NOMO-1 treated with dmso at 0.1 percent for 144 hours (cell line): ENCODE measurements around the gene KRTAP29-1.

Source experiments
- DNase-seq: peaks from one replicate; lab custom pipeline; 2025; ENCODE audit not compliant: unreplicated experiment; lab: John Stamatoyannopoulos, UW

Gene KRTAP29-1

GRCh38 chr17:41328207-41328606 is 25.6 kb upstream of the KRTAP29-1 start:
- DNase-seq: no peak

DNA sequence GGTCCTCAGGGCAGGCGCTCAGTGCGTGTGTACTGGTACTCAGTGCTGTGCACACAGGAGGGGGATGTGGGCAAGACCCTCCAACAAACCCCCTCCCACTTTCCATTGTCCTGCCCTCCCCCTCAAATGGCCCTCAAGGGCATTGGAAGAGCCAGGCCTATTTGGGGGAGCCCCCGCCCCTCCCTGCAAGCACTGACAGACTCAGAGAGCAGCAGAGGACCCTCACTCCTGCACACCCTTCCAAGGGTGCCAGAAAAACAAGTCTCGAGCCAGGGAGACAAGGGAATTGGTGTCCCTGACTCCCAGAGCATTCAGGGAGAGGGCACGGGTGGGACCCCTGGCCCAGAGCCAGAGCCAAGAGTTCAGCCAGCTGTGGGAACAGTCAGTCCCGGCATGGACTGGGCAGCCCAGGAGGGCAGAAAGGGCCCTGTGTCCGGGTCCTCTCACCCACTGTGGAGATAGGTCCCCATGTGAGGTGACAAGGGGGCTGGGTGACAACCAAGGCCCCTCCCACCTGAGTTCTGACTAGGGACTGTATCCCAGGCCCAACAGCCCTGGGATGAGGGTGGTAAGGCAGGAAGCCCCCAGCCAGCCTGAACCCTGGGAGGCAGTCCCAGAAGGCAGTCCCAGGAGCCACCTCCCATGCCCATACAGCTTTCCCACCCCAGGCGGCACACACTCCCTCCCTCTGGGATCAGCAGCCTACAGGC is 24.9 kb upstream of the KRTAP29-1 start:
- DNase-seq: no peak

DNA sequence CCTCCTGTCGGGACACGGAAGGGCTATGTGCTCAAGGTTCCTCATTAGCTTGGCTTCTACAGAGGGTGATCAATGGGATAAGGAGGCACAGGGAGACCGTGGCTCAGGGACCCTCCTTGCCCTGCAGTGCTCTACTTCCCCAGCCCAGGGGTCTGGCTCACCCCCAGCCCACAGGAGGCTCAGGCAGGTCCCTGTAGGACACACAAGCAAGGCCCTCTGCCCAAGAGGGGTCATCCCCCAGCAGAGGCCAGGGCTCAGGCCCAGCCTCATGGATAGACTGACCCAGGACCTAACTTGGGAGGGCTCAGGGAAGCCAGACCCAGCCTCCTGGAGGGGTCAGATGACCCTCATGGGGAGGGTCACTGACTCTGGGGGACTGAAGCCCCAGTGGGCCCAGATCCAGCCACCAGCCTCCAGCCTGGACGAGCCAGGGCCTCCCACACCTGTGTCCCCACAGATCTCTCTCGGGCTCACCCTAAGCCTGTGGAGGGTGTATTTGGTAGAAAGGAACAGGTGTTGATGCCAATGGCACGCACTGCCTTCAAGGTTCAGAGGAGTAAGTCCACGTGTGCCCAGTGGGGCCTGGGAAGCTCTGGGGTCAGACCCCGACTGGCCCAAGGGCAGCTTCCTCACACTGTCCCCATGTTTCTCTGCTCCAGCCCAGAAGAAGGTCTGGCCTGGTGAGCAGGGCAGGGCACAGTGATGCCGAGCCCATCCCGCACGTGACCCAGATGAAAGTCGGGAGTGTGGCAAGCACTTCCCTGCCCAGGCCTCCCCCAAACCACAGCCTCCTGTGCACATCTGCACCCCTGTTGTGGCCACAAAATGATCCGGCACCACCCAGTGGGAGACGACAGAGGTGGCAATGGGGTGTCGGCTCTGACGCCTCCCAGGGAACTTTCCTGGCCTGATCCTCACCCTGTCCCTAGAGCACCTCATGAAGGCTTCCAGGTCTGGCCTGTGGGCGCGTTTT is 23.8 kb upstream of the KRTAP29-1 start:
- no peak for DNase-seq

DNA sequence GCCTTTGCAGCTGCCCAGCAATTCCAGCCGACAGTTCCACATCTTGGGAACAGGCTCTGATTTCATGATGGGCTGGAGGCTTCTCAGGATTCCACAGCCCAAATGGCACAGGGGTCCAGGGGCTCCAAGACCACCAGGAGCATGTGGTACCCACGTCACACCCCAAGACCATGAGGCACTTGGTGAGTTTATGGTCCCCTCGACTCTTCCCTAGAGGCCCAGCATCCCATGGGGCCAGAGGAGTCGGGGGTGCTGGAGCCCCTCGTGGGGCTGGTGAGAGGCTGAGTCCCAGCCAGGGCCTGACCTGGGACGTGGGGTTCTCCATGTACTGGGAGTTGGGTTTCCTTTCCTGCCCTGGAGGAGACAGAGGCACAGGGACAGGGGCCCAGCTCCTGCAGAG is 23.0 kb upstream of the KRTAP29-1 start:
- no peak for DNase-seq

- DNase-seq: no peak
Observed at GRCh38 chr17:41325126-41325525, 22.5 kb upstream of the KRTAP29-1 start.

DNA sequence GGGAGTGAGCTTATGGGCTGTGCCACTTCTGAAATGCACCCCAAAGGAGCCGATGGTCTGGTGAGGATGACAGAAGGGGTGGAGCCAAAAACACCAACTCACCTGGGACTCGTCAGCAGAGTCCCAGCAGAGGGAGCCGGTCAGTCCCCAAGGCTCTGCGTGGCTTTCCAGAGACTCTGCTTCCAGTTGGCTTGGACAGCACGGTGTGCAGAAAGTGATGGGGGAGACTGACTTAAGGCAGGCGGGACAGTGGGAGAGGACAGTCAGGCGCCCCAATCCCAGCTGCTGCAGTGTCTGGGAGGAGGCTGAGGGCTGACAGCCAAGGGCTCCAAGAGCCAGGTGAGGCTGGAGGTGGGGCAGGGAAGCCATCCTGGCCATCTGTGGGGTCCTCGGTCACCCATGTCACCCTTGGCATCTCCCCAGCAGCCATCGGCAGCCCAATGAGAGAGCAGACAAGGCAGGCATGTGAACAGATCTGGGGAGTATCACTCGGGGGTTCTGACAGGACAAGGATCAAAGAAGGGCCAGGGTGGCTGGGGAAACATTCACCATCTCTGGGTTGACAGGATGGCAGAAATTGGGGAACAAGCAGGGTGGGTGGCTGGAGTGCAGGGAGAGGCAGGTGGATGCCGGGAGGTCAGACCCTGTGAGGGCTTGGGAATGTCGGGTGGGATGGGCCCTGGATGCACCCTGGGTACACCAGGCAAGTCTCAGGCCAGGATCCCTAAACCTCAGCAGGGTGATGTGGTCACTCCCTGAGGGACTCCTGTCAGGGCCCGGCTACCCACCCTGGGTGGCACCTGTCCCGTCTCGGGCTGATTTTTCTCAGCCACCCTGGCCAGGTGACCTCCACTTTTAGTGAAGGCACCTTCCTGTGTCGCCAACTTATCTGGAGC is 21.8 kb upstream of the KRTAP29-1 start:
- DNase-seq: no peak

DNA sequence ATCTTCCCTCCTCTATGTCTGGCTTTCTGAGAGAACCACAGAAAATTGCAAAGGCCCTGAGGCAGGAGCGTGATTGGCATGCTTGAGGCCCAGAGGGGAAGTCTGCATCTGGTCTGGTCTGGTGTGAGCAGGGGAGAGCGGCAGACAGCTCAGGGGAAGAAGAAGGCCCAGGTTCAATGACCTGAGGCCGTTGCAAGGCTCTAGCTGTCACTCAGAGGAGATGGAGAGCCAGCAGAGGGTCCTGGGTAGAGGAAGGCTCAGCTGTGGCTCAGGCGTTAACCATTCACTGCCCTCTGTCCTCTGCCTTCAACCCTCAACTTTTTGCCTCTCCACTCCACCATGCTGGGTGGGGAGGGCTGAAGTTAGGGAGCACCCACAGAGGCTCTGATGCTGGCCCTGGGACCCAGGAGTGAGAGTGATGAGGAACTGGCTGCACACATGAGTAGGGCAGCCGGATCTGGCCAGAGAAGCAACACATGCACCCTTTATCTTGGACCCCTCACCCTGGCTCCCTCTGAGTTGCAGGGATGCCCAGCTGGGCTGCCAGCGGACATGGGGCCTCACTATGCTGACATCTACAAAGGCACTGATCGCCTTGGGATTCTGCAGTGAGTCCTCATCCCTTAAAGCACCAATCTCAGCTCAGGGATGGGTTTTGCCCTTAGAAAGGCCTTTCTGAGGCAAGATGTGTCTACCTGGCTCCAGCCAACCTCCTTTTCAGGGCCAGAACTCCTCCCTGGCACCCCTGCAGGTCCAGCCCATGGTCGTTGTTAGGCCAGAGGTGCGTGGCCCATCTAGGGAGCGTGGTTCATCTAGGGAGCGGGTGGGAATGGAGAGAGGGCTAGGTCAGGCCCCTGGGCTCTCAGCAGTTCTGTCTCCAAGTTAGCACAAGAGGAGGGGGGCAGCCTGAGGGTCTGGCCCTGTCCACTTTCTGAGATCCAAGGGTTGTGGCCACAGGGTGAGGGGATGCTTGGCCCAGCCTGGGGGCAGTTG is 20.5 kb upstream of the KRTAP29-1 start:
- no peak for DNase-seq

GRCh38 chr17:41322094-41322902 is 19.6 kb upstream of the KRTAP29-1 start:
- DNase-seq: no peak

DNA sequence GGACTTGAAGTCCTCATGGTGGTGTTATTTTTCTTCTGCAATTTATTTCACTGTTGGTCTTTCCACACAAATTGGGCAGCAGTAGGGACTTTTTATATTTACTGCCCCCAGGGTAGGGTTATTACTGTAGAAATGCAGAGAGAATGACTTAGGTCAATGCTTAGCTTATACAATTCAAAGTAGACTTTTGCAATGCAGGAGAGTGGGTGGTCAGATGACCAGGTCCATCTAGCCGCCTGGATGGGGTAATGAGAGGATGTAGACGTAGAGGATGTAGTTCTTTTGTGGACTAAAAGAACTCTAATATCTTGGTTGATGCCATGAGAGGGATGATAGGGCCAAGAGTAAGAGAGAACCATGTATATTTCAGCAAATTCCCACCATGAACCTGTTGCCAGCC is 15.6 kb upstream of the KRTAP29-1 start:
- no peak for DNase-seq

DNA sequence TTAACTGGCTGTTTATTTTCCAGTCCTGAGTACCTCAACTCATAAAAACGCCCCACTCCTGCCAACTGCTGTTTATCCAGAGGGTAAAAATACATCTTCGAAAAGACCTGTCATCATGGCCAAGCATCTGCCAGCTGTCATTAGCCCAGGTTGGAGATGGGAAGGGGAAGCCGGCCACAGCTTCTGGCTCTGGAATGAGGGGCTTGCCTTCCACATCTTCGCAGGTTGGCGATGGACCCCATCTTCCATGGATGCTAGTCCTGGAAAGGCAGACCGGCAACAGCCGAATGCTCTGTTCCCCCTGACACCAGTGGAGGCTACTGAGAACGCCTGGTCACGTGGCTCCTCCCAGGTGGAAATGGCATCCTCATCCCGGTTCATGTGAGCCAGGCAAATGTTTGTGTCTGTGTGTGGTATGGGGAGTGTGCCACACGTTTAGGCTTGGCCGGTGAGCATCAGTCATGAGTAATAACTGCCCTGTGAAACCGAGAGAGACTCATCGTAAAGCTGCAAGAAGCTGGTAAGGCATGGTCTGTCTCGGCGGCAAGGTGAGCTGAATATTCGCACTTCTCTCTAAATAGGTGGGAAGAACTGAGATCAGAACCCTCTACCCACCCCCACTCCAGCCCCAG is 13.3 kb upstream of the KRTAP29-1 start:
- no peak for DNase-seq

DNA sequence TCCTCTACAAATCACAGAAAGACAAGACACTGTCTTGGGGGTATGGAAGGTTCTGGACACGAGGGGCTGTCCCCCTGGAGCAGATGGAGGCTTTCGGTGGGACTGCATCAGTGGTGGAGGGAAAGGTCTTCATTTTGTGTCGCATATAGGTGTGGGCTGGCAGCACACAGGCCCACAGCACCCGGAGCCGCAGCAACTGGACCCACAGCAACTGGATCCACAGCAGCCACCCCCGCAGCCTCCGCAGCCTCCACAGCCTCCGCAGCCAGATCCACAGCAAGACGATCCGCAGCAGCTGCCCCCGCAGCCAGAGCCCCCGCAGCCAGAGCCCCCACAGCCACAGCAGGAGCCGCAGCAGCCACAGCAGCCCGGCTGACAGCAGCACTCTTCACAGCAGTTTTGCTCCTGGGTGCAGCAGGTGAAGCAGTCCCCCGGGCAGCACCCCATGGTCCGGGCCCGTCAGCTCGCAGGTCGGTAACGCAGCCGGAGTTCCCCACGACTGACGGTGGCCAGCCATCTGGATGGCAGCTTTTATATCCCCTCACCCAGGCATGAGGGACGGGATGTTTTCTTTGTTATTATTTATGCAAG is 12.6 kb upstream of the KRTAP29-1 start, which contains the start of gene KRTAP17-1:
KRTAP17-1 (minus strand) TSS at position 507 of the 591 bp plus-strand sequence; CDS start at position 447, 60 bp downstream.
- DNase-seq: no peak

GRCh38 chr17:41311111-41311510 is 8.5 kb upstream of the KRTAP29-1 start:
- DNase-seq: no peak

GRCh38 chr17:41308918-41309359 is 6.3 kb upstream of the KRTAP29-1 start, which contains the start of gene KRTAP16-1:
KRTAP16-1 (minus strand) TSS chr17:41309309; CDS start chr17:41309253, 56 bp downstream.
- no peak for DNase-seq

DNA sequence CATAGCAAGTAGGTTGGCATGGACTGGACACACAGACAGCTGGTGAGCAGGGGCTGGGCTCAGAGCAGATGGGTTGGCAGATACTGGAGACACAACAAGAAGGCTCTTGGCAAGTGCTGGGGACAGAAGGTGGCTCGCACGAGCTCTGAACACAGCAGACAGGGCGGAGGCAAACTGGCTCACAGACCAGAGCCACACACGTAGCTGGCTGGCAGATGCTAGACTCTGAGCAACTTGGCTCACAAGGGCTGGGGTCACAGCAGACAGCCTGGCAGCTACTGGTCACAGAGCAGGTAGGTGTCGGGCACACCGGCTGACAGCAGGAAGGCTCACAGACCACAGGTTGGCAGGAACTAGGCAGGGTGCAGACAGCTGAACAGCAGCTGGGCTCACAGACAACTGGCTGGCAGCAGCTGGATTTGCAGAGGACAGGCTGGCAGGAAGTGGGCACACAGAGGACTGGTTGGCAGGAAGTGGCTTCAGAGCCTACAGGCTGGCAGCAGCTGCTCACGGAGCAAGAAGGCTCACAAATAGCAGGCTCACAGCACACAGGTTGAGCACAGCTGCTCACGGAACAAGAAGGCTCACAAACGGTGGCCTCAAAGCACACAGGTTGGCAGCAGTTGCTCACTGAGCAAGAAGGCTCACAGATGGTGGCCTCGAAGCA is 5.7 kb upstream of the KRTAP29-1 start:
- no peak for DNase-seq

DNA sequence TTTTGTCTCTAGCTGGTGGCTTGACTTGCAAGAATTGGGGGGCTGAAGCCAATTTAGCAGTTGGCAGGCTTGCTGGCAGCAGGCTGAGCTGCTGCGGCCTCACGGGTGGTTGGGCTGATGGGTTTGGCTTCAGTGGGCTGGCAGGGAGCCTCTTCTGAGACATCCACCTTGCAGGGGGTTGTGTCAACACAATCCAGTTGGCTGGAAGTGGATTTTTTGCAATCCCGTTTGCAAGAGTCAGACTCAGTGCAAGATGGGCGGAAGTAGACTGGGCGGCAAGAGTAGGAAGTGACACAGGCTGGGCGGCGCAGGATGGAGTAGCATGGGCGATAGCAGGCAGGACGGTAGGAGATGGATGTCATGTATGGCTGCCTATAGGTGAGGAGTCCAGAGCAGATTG is 5.0 kb upstream of the KRTAP29-1 start:
- DNase-seq: no peak

- no peak for DNase-seq
Observed at GRCh38 chr17:41304091-41304490, 1.4 kb upstream of the KRTAP29-1 start.

DNA sequence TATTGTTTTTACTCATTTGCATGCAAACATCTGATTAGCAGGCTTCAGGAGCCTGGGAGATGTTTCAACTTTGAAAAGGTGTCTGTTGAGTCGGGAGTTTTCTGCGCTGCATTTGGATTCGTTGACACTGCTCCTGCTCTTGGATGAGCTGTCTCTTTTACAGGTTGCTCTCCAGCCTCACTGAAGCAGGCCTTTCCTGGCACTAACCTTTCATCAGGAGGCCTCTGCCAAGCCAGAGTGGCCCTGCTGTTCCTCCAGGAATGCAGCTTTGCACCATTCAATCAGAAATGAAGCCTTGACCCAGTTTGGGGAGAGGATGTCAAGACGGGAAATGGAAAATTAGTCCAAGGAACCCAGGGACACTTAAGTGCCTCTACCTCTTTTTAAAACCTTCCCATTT is 330 bp upstream of the KRTAP29-1 start:
- DNase-seq: no peak
